Lower leg skin (tissue), 4 donors: Measurements from ENCODE around the gene HAT1. TPM values are rescaled to one million over a fixed set of nuclear protein-coding genes. Genes with fewer than 3 reads are reported as not detected.

Source experiments
- DNase-seq, 2 donors: peaks; one replicate each; pipeline ENCODE4 v3.0.0-alpha.2; 2019; ENCODE audit warnings: low spot score in 2 of 2
- H3K4me3 ChIP-seq: fragments of 200-600 bp; sonication (generic); 2 replicates; pipeline ENCODE4 v1.5.1; 2017; ENCODE audit warnings: mild to moderate bottlenecking, low read depth; ENCODE audit not compliant: poor library complexity, severe bottlenecking
- CTCF ChIP-seq, 3 donors: fragments of 450-650 bp; IDR thresholded peaks; one replicate each; pipeline ENCODE4 v1.5.1; 2016; ENCODE audit warnings: antibody characterized with exemption in 3 of 3, mild to moderate bottlenecking in 3 of 3, moderate library complexity in 2 of 3
- POLR2A ChIP-seq, 2 donors: fragments of 450-650 bp; IDR thresholded peaks; one replicate each; pipeline ENCODE4 v1.6.1; 2016 to 2017; ENCODE audit warnings: antibody characterized with exemption in 2 of 2, mild to moderate bottlenecking in 1 of 2, moderate library complexity in 1 of 2
- WGBS, 2 donors: methylation state at CpG; one replicate each; pipeline ENCODE4 v1.1.5; 2018; 5-methylcytosine and 5-hydroxymethylcytosine counted together
- intact Hi-C: fragments of 100-400 bp; cut with DNase I; formaldehyde crosslinking; loops from one replicate; pipeline ENCODE4 v1.15.0; 2023; ENCODE audit warnings: low total_unique reads
- total RNA-seq, 4 donors: library from RNA; depleted of rRNA; stranded (reverse); fragments of >200 nt; gene quantifications; one replicate each; pipeline ENCODE4 v1.1.0, GENCODE V29; 2016

The HAT1 gene
- 10 to 100 TPM; 15.0 to 28.0 (median 22.1) TPM for total RNA-seq

DNA sequence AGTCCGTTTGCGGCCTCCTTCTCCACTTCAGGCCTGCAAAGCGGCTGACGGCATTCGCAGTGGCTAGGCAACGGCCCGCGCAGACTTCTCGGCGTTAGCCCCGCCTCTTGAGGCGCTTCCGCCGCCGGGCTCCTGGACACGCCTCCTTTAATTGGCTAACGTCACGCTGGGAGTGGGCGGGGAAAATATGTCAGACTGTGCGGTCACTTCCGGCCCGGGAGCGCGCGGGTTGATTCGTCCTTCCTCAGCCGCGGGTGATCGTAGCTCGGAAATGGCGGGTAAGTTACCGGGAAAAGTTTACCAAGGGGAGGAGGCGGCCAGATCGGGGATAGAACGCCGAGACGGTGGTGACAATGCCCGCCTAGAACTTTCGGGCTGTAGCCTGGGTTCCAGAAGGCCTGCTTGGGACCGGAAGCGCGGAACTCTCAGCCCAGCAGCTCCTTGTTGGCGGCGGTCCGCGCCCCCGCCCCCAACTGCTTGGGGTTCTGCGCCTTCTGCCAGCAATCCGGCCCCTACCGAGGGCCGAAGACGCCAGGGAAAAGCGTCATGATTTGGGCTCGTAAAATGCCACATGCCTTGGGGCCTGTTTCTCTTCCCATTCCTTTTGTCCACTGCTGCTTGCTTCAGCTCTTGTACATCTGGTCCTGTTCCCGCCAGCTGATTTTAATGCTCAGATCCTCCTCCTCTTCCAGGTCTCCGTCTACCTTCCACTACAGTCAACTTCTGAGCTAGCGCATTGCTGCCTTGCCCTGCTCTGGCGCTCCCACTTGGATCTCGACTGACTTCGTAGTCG is at the start of gene HAT1:
TSS of gene HAT1 (plus strand) at position 232 of the 793 bp plus-strand sequence. CDS start at position 272, 40 bp downstream.
- TF ChIP-seq POLR2A (IDR thresholded peaks at IDR 0.05) (no peak), CTCF (IDR thresholded peaks at IDR 0.05) (no peak)
- intact Hi-C loops: no loop called here
- H3K4me3 ChIP-seq: peak within 1 kb of the TSS; percentile 74
- peak; percentile 97 to 100 for DNase-seq
- 0% methylated on average over 51 to 59 of the region's 61 CpGs for WGBS, 2 donors

- no peak for DNase-seq
- H3K4me3 ChIP-seq: no peak overlapping the region
- WGBS, 2 donors: 94 to 100% methylated on average over 1 of the region's 1 CpG
- intact Hi-C loops: no loop called here
- no peak for TF ChIP-seq CTCF (IDR thresholded peaks at IDR 0.05)
- no peak for TF ChIP-seq POLR2A (IDR thresholded peaks at IDR 0.05)
Observed at GRCh38 chr2:171874517-171874916, 47.7 kb upstream of the HAT1 start.

- intact Hi-C loops: no loop called here
- no peak for DNase-seq
- H3K4me3 ChIP-seq: no peak overlapping the region
- TF ChIP-seq POLR2A (IDR thresholded peaks at IDR 0.05) (no peak), CTCF (IDR thresholded peaks at IDR 0.05) (no peak)
- WGBS, 2 donors: 91 to 95% methylated on average over 12 of the region's 12 CpGs
Observed at GRCh38 chr2:171874963-171875362, 47.3 kb upstream of the HAT1 start.

- WGBS, 2 donors: 10 to 12% methylated on average over 2 of the region's 2 CpGs
- no peak overlapping the region for H3K4me3 ChIP-seq
- TF ChIP-seq POLR2A (IDR thresholded peaks at IDR 0.05): no peak
- peak in 1 of 2 donors; percentile 36 for DNase-seq
- intact Hi-C loops: no loop called here
Observed at GRCh38 chr2:171878481-171878993, 43.7 kb upstream of the HAT1 start.

- TF ChIP-seq POLR2A (IDR thresholded peaks at IDR 0.05) (no peak), CTCF (IDR thresholded peaks at IDR 0.05) (no peak)
- no peak for DNase-seq
- WGBS, 2 donors: 94 to 98% methylated on average over 1 of the region's 1 CpG
- no peak overlapping the region for H3K4me3 ChIP-seq
- intact Hi-C loops: no loop called here
Observed at GRCh38 chr2:171879865-171880264, 42.4 kb upstream of the HAT1 start.

DNA sequence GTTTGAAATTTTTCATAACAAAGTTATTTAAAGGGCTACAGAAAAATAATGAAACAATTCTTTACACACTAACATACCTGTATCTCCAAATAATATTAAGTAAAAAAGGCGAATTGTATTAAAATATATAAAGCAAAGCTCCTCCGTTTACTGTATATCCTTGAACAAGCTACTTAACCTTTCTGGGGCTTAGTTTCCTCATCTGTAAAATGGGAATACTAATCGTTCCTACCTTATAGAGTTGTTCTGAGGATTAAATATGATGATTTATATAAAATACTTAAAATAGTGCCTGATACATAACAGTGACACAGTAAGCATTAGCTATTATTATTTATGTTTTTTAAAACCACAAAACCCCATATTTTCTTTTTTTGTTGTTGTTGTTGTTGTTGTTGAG is 41.5 kb upstream of the HAT1 start:
- intact Hi-C loops: no loop called here
- H3K4me3 ChIP-seq: no peak overlapping the region
- DNase-seq: no peak
- no peak for TF ChIP-seq POLR2A (IDR thresholded peaks at IDR 0.05)
- TF ChIP-seq CTCF (IDR thresholded peaks at IDR 0.05): no peak
- WGBS, 2 donors: 93 to 97% methylated on average over 3 of the region's 3 CpGs
